PC-3 (cell line): Measurements from ENCODE around the gene ABCB10. TPM values are rescaled to one million over a fixed set of nuclear protein-coding genes. Genes with fewer than 3 reads are reported as not detected.

ENCODE experiments used
- ATAC-seq: fragments of 200-7000 bp; cut with Tn5 transposase; 2 replicates; pipeline ENCODE4 v1.9.1; 2020; ENCODE audit warnings: mild to moderate bottlenecking, moderate library complexity
- BruUV-seq: library from RNA; stranded (reverse); fragments of 400-500 nt; replicated peaks from 2 replicates; lab custom pipeline; 2021; lab: Mats Ljungman, UMichigan
- CTCF ChIA-PET: fragments of 300-600 bp; sonication (Branson Sonifier 250); formaldehyde crosslinking; loops from one replicate; lab custom pipeline; 2022; ENCODE audit warnings: antibody characterized with exemption; lab: Charles Lee
- POLR2A ChIA-PET: fragments of 300-600 bp; sonication (Branson Sonifier 250); formaldehyde crosslinking; loops from one replicate; lab custom pipeline; 2022; ENCODE audit warnings: antibody characterized with exemption; ENCODE audit not compliant: unreplicated experiment; lab: Charles Lee
- DNase-seq: peaks from one replicate; pipeline ENCODE4 v3.0.0-alpha.2; 2015
- H2AFZ ChIP-seq: fragments of 300-600 bp; sonication (generic); 2 replicates; pipeline ENCODE4 v1.6.0; 2016; ENCODE audit warnings: antibody characterized with exemption, low read length
- H3F3A ChIP-seq: fragments of 300-600 bp; sonication (generic); one replicate; pipeline ENCODE4 v1.6.0; 2017; ENCODE audit warnings: antibody characterized with exemption, low read length, control low read depth, mild to moderate bottlenecking; ENCODE audit not compliant: unreplicated experiment
- H3K27ac ChIP-seq: fragments of 300-600 bp; sonication (generic); 2 replicates; pipeline ENCODE4 v1.5.1; 2016; ENCODE audit warnings: mild to moderate bottlenecking, low read length
- H3K27me3 ChIP-seq: fragments of 300-600 bp; sonication (generic); 2 replicates; pipeline ENCODE4 v1.6.1; 2016; ENCODE audit warnings: low read length, mixed read lengths
- H3K36me3 ChIP-seq: fragments of 300-600 bp; sonication (generic); 2 replicates; pipeline ENCODE4 v1.6.1; 2016; ENCODE audit warnings: low read depth, mixed run types, low read length, mixed read lengths
- H3K4me1 ChIP-seq: fragments of 300-600 bp; sonication (generic); 2 replicates; pipeline ENCODE4 v1.5.1; 2016; ENCODE audit warnings: low read length; ENCODE audit not compliant: insufficient read depth
- H3K4me2 ChIP-seq: fragments of 300-600 bp; sonication (generic); 2 replicates; pipeline ENCODE4 v1.6.0; 2016; ENCODE audit warnings: low read length
- H3K4me3 ChIP-seq: fragments of 300-600 bp; sonication (generic); 2 replicates; pipeline ENCODE4 v1.5.1; 2016; ENCODE audit warnings: mild to moderate bottlenecking, low read length, mixed read lengths
- H3K79me2 ChIP-seq: fragments of 300-600 bp; sonication (generic); 2 replicates; pipeline ENCODE4 v1.6.1; 2017; ENCODE audit warnings: low read length, mixed read lengths
- H3K9ac ChIP-seq: fragments of 300-600 bp; sonication (generic); 2 replicates; pipeline ENCODE4 v1.6.0; 2016; ENCODE audit warnings: mild to moderate bottlenecking, low read length
- H3K9me2 ChIP-seq: fragments of 300-600 bp; sonication (generic); replicated peaks from 2 replicates; pipeline ENCODE4 v1.6.1; 2016; ENCODE audit warnings: mixed run types, low read length, mixed read lengths
- H3K9me3 ChIP-seq: fragments of 300-600 bp; sonication (generic); 2 replicates; pipeline ENCODE4 v1.6.1; 2016; ENCODE audit warnings: low read length, mixed read lengths
- H4K20me1 ChIP-seq: fragments of 300-600 bp; sonication (generic); 2 replicates; pipeline ENCODE4 v1.6.1; 2016; ENCODE audit warnings: low read length, mixed read lengths
- CTCF ChIP-seq: fragments of 300-600 bp; sonication (generic); conservative IDR thresholded peaks from 2 replicates; pipeline ENCODE4 v1.5.1; 2017; ENCODE audit warnings: antibody characterized with exemption, low read depth, mild to moderate bottlenecking, low read length
- EZH2 ChIP-seq: fragments of 300-600 bp; sonication (generic); IDR thresholded peaks from one replicate; pipeline ENCODE4 v1.6.1; 2017; ENCODE audit warnings: antibody characterized with exemption, mild to moderate bottlenecking, low read length; ENCODE audit not compliant: unreplicated experiment
- EZH2phosphoT487 ChIP-seq: fragments of 300-600 bp; sonication (generic); IDR thresholded peaks from 2 replicates; pipeline ENCODE4 v1.6.1; 2018; ENCODE audit warnings: mild to moderate bottlenecking, antibody characterized with exemption, low read length, borderline replicate concordance
- intact Hi-C: fragments of 100-400 bp; cut with micrococcal nuclease; formaldehyde crosslinking; loops from 2 replicates; pipeline ENCODE4 v1.9.0; 2023
- total RNA-seq: library from RNA; depleted of rRNA; stranded (reverse); fragments of >200 nt; gene quantifications from 2 replicates; pipeline ENCODE4 v1.2.3, GENCODE V29; 2014

The ABCB10 gene
- total RNA-seq, 1 experiment from 2014 or later: 30.4 TPM

- peak overlapping the region; percentile 84 for H3K4me3 ChIP-seq
- ATAC-seq (no peak; the same call in 1 of the 2 replicates), DNase-seq (no peak)
- no TSS peak for BruUV-seq
- ChIA-PET POLR2A (interaction anchor here (1.9 kb wide), 1 partner anchor 52 kb away, joined by 26 read pairs; the partner anchor contains the start of gene ABCB10), CTCF (no interaction called here)
- peaks cover 8% of the 10 kb centered on the region; the same call in 1 of the 2 replicates for H3K36me3 ChIP-seq
- H4K20me1 ChIP-seq: peaks cover 4% of the 10 kb centered on the region; the same call in 1 of the 2 replicates
- no peaks in the 10 kb centered on the region for H3K9me2 ChIP-seq
- intact Hi-C loops: loop anchor here (5.0 kb wide), 1 partner anchor 235 kb away; the partner anchor contains the start of gene RAB4A
- H3K4me1 ChIP-seq: peaks cover 26% of the 10 kb centered on the region
- peaks cover 31% of the 10 kb centered on the region for H3K79me2 ChIP-seq
- H3K27ac ChIP-seq: peak overlapping the region; percentile 61; the same call in 1 of the 2 replicates
- peak overlapping the region; percentile 92 for H3K9ac ChIP-seq
- no peaks in the 10 kb centered on the region for H3F3A ChIP-seq
- H3K27me3 ChIP-seq: no peaks in the 10 kb centered on the region
- H3K9me3 ChIP-seq: no peaks in the 10 kb centered on the region
- TF ChIP-seq EZH2: no peak
- TF ChIP-seq EZH2phosphoT487: no peak
- no peak for TF ChIP-seq CTCF
- peak overlapping the region; percentile 88 for H3K4me2 ChIP-seq
- H2AFZ ChIP-seq: peak overlapping the region; percentile 79
Observed at GRCh38 chr1:229507502-229507901, 51.0 kb downstream of the ABCB10 start.

GRCh38 chr1:229506633-229507032 is 51.9 kb downstream of the ABCB10 start:
- peaks cover 12% of the 10 kb centered on the region for H3K36me3 ChIP-seq
- peak overlapping the region; percentile 84 for H3K4me3 ChIP-seq
- POLR2A ChIA-PET: no interaction called here
- H3K27ac ChIP-seq: no peak overlapping the region
- peaks cover 31% of the 10 kb centered on the region for H3K79me2 ChIP-seq
- DNase-seq (no peak), ATAC-seq (no peak)
- H3K9me2 ChIP-seq: no peaks in the 10 kb centered on the region
- no peak overlapping the region for H2AFZ ChIP-seq
- peaks cover 26% of the 10 kb centered on the region for H3K4me1 ChIP-seq
- no peaks in the 10 kb centered on the region for H3K9me3 ChIP-seq
- H3F3A ChIP-seq: no peaks in the 10 kb centered on the region
- H4K20me1 ChIP-seq: peaks cover 4% of the 10 kb centered on the region; the same call in 1 of the 2 replicates
- peak overlapping the region; percentile 88 for H3K4me2 ChIP-seq
- TF ChIP-seq EZH2phosphoT487 (no peak), EZH2 (no peak), CTCF (no peak)
- no TSS peak for BruUV-seq
- peak overlapping the region; percentile 92; the same call in 1 of the 2 replicates for H3K9ac ChIP-seq
- intact Hi-C loops: loop anchor here (5.0 kb wide), 1 partner anchor 234 kb away; the partner anchor contains the start of gene RAB4A
- no peaks in the 10 kb centered on the region for H3K27me3 ChIP-seq
- CTCF ChIA-PET: no interaction called here

GRCh38 chr1:229495782-229496181 is 62.7 kb downstream of the ABCB10 start:
- CTCF ChIA-PET: no interaction called here
- intact Hi-C loops: no loop called here
- ATAC-seq (no peak), DNase-seq (no peak)
- Histone ChIP-seq H3K4me3 (no peak overlapping the region), H4K20me1 (no peaks in the 10 kb centered on the region), H3K27ac (no peak overlapping the region), H3K4me1 (no peaks in the 10 kb centered on the region), H3F3A (no peaks in the 10 kb centered on the region), H2AFZ (no peak overlapping the region), H3K9me2 (no peaks in the 10 kb centered on the region), H3K4me2 (no peak overlapping the region), H3K79me2 (no peaks in the 10 kb centered on the region), H3K27me3 (no peaks in the 10 kb centered on the region), H3K9ac (no peak overlapping the region), H3K9me3 (no peaks in the 10 kb centered on the region), H3K36me3 (peaks cover 60% of the 10 kb centered on the region)
- no TSS peak for BruUV-seq
- POLR2A ChIA-PET: no interaction called here
- no peak for TF ChIP-seq EZH2
- no peak for TF ChIP-seq CTCF
- TF ChIP-seq EZH2phosphoT487: no peak
